HG03520 (cell line): ENCODE data around the gene SPDYE11.
"Not testable (repeated sequence)": the region's sequence is repeated elsewhere in the genome, so short reads cannot be mapped to it uniquely, and the experiment has no call there.

Experiments used
- ATAC-seq: cut with Tn5 transposase; IDR thresholded peaks from one replicate; pipeline ENCODE4 v1.9.1; 2021; ENCODE audit warnings: mild to moderate bottlenecking, moderate library complexity; ENCODE audit not compliant: unreplicated experiment

The SPDYE11 gene, protein sequence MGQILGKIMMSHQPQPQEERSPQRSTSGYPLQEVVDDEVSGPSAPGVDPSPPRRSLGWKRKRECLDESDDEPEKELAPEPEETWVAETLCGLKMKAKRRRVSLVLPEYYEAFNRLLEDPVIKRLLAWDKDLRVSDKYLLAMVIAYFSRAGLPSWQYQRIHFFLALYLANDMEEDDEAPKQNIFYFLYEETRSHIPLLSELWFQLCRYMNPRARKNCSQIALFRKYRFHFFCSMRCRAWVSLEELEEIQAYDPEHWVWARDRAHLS

DNA sequence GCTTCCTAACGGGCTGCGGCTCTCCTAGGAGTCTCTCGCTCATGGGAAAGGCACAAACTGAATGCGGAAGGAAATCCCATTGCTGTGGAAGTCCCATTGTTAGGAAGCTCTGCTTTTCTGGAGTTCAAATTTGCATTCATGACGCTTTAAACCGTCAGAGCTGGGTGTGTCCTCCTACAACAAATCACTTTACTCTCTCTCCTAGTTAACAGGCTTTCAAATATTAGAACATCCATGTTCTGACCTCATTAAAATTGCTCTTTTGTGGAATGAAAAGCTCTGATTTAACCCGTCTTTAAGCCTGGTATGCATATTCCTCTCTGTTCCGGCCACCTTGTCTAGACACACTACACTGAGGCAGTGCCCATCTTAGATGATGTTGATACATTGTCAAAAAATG, at the start of gene SPDYE11:
TSS of gene SPDYE11 (minus strand) at position 101 of the 400 bp plus-strand sequence. CDS start 1,800 bp downstream, outside the sequence.
- ATAC-seq, result not testable (repeated sequence)

DNA sequence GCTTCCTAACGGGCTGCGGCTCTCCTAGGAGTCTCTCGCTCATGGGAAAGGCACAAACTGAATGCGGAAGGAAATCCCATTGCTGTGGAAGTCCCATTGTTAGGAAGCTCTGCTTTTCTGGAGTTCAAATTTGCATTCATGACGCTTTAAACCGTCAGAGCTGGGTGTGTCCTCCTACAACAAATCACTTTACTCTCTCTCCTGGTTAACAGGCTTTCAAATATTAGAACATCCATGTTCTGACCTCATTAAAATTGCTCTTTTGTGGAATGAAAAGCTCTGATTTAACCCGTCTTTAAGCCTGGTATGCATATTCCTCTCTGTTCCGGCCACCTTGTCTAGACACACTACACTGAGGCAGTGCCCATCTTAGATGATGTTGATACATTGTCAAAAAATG, 28.2 kb upstream of the SPDYE11 start, which contains the start of gene SPDYE9:
TSS of gene SPDYE9 (minus strand) at position 101 of the 400 bp plus-strand sequence. CDS start 1,800 bp downstream, outside the sequence.
- ATAC-seq, result not testable (repeated sequence)

DNA sequence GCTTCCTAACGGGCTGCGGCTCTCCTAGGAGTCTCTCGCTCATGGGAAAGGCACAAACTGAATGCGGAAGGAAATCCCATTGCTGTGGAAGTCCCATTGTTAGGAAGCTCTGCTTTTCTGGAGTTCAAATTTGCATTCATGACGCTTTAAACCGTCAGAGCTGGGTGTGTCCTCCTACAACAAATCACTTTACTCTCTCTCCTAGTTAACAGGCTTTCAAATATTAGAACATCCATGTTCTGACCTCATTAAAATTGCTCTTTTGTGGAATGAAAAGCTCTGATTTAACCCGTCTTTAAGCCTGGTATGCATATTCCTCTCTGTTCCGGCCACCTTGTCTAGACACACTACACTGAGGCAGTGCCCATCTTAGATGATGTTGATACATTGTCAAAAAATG, 28.0 kb downstream of the SPDYE11 start, which contains the start of gene SPDYE8:
TSS of gene SPDYE8 (minus strand) at position 101 of the 400 bp plus-strand sequence. CDS start 1,800 bp downstream, outside the sequence.
- not testable (repeated sequence) for ATAC-seq

DNA sequence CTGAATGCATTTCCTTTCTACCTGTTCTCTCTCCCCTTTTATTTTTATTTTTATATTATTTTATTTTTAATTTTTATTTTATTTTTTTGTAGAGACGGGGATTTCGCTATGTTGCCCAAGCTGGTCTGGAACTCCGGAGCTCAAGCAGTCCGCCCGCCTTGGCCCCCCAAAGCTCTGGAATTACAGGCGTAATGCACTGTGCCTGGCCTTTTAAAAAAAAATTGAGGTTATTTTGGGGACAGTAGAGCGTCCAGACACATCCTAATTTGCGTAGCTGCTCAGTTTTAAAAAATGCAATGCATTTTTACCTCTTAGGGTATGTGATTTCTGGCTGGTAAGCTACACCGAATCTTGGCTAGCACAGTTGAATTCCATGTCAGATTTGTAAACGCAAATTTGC, 51.2 kb downstream of the SPDYE11 start:
- not testable (repeated sequence) for ATAC-seq

DNA sequence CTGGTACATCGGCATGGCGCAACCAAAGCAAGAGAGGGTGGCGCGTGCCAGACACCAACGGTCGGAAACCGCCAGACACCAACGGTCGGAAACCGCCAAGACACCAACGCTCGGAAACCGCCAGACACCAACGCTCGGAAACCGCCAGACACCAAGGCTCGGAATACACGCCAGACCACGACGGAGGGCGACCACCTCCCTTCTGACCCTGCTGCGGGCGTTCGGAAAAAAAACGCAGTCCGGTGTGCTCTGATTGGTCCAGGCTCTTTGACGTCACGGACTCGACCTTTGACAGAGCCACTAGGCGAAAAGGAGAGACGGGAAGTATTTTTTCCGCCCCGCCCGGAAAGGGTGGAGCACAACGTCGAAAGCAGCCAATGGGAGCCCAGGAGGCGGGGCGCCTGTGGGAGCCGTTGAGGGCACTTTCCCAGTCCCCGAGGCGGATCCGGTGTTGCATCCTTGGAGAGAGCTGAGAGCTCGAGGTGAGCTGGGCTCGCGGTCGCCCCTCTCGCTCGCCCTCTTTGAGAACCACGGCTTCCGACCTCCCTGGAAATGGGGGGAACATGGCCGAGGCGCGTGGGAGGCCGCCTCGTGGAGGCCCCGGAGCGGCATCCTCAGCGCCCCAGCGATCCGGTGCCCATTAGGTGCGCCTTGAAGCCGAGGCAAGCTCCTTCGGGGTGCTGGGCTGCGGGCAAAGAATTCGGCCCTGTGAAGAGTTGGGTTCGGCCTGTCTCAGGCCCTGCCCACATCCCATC, 51.8 kb downstream of the SPDYE11 start:
- ATAC-seq, result peak; percentile 81

DNA sequence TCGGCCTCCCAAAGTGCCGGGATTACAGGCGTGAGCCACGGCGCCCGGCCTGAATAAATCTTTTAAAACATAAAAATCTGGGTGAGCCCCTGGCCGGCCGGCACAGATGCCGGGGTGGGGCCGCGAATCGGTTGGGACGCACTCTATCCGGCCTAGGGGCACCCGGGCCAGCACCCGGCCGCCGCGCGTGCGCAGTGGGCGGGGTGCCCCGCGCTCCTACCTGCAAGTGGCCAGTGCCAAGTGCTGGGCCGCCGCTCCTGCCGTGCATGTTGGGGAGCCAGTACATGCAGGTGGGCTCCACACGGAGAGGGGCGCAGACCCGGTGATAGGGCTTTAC, 52.4 kb downstream of the SPDYE11 start:
- peak; percentile 79 for ATAC-seq

DNA sequence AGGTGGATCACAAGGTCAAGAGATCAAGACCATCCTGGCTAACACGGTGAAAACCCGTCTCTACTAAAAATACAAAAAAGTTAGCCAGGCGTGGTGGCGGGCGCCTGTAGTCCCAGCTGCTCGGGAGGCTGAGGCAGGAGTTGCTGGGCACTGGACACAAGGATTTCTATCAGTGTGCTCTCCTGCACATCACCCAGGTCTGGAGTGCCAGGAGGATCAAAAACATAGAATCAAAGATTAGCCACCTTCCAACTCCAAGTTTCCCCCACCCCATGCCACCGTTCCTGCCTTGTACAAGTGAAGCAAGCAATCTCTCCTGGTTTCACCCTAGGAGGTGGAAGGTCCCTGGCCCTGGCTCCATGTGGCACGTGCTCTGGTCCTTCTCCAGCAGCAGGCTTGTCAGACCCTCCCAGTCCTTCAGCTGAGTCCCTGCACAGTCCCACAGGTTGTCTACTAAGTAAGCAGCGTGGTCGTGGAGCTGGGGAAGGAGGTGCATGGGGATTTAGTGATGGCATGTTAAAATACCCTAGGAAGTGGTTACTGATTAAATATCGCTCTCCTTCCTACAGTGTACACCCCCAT, 59.7 kb downstream of the SPDYE11 start:
- ATAC-seq, result not testable (repeated sequence)
